Uterus (tissue), 4 donors: ENCODE measurements around the gene UBAC1. TPM values are rescaled to one million over a fixed set of nuclear protein-coding genes. Genes with fewer than 3 reads are reported as not detected.

Experiments used
- DNase-seq, 2 donors: peaks; one replicate each; pipeline ENCODE4 v3.0.0-alpha.2; 2019 to 2020
- H3K27ac ChIP-seq, 2 donors: fragments of 200-600 bp; sonication (generic); 1 replicate in 1 of 2; 2 replicates in 1 of 2; pipeline ENCODE4 v1.5.1; 2016 to 2018
- H3K27me3 ChIP-seq, 2 donors: fragments of 200-600 bp; sonication (generic); one replicate each; pipeline ENCODE4 v1.5.1; 2018 to 2019; ENCODE audit warnings: control low read depth in 1 of 2
- H3K36me3 ChIP-seq, 2 donors: fragments of 200-600 bp; sonication (generic); one replicate each; pipeline ENCODE4 v1.5.1; 2019; ENCODE audit warnings: control low read depth in 1 of 2
- H3K4me1 ChIP-seq, 2 donors: fragments of 200-600 bp; sonication (generic); one replicate each; pipeline ENCODE4 v1.5.1; 2018 to 2019; ENCODE audit warnings: control low read depth in 1 of 2
- H3K4me3 ChIP-seq, 2 donors: fragments of 200-600 bp; sonication (generic); 1 replicate in 1 of 2; 2 replicates in 1 of 2; pipeline ENCODE4 v1.5.1; 2018 to 2019; ENCODE audit warnings: mild to moderate bottlenecking in 1 of 2
- H3K9me3 ChIP-seq, 2 donors: fragments of 200-600 bp; sonication (generic); one replicate each; pipeline ENCODE4 v1.5.1; 2019; ENCODE audit warnings: control low read depth in 1 of 2
- CTCF ChIP-seq, 4 experiments: fragments of 200-600 bp in 2 of 4; fragments of 450-650 bp in 2 of 4; sonication (generic) in 2 of 4; IDR thresholded peaks; one replicate each; pipeline ENCODE4 v1.5.1; 2016 to 2019; ENCODE audit warnings: antibody characterized with exemption in 4 of 4, mild to moderate bottlenecking in 2 of 4, moderate library complexity in 1 of 4
- POLR2A ChIP-seq, 2 donors: fragments of 450-650 bp; IDR thresholded peaks; one replicate each; pipeline ENCODE4 v1.6.1; 2016; ENCODE audit warnings: antibody characterized with exemption in 2 of 2, mild to moderate bottlenecking in 1 of 2, moderate library complexity in 1 of 2
- intact Hi-C: fragments of 100-400 bp; cut with DNase I; formaldehyde crosslinking; loops from one replicate; pipeline ENCODE4 v1.15.1; 2023; ENCODE audit warnings: low total_unique reads
- total RNA-seq, 4 donors: library from RNA; depleted of rRNA in 3 of 4; stranded (reverse); fragments of >200 nt in 3 of 4; gene quantifications; one replicate each; pipeline versions ENCODE4 v1.1.0 to v1.2.4, GENCODE V29; 2014 to 2023
- donor health status: DM: yes; HTN: yes; CAD: no.

The UBAC1 gene
- total RNA-seq, 4 donors from 2014 or later, result 25.1 to 46.1 (median 35.8) TPM

- intact Hi-C loops, result no loop called here
- no peaks in the 10 kb centered on the region for H3K9me3 ChIP-seq
- H3K4me1 ChIP-seq, result no peaks in the 10 kb centered on the region
- H3K36me3 ChIP-seq, result no peaks in the 10 kb centered on the region
- DNase-seq, result no peak
- TF ChIP-seq CTCF (IDR thresholded peaks at IDR 0.05) (no peak), POLR2A (IDR thresholded peaks at IDR 0.05) (no peak)
- no peaks in the 10 kb centered on the region for H3K27me3 ChIP-seq
- H3K4me3 ChIP-seq, result no peak overlapping the region
- no peak overlapping the region for H3K27ac ChIP-seq
These were observed 33.0 kb downstream of the UBAC1 start for GRCh38 chr9:135928074-135928730.

GRCh38 chr9:135927195-135928013 is 33.8 kb downstream of the UBAC1 start:
- Histone ChIP-seq H3K9me3 (no peaks in the 10 kb centered on the region), H3K4me3 (no peak overlapping the region), H3K27me3 (no peaks in the 10 kb centered on the region), H3K27ac (no peak overlapping the region), H3K36me3 (no peaks in the 10 kb centered on the region), H3K4me1 (no peaks in the 10 kb centered on the region)
- intact Hi-C loops, result no loop called here
- no peak for DNase-seq
- TF ChIP-seq POLR2A (IDR thresholded peaks at IDR 0.05) (no peak), CTCF (IDR thresholded peaks at IDR 0.05) (no peak)

DNA sequence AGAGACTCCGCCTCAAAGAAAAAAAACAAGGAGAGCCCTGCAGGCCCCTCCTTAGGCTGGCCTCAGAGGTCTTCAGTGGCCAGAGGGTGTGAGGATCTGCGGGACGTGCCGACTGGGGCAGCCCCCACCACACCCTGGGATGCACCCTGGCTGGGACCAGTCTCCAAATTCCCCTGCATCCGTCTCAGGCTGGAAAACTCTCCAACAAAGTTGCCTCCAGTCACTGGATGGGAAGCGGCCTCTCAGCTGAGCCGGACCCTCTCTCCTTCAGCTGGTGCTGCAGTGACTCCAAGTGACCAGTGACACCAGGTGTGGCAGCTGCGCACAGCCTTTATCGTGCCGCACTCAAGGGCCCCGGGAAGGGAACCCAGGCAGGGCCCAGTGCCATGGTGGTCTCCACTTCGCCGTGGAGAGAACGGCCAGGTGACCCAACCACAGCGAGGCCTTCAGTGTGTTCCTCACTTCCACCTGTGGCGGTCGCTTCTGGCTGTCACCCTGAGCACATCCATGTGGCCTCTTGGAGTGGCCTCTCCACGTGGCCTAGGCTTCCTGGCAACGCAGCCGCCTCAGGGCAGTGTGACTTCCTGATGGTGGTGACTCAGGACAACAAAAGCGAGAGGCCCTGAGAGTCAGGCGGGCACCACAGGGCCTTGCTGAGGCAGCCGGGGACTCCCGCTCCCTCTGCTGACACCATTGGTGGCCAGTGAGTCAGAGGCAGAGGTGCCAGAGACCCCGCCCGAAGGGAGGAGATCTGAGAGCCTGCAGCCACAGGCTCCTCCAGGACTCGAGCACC is 34.6 kb downstream of the UBAC1 start:
- Histone ChIP-seq H3K9me3 (no peaks in the 10 kb centered on the region), H3K4me1 (no peaks in the 10 kb centered on the region), H3K27ac (no peak overlapping the region), H3K36me3 (no peaks in the 10 kb centered on the region), H3K4me3 (no peak overlapping the region), H3K27me3 (no peaks in the 10 kb centered on the region)
- no peak for DNase-seq
- intact Hi-C loops, result no loop called here
- no peak for TF ChIP-seq POLR2A (IDR thresholded peaks at IDR 0.05)
- no peak for TF ChIP-seq CTCF (IDR thresholded peaks at IDR 0.05)

DNA sequence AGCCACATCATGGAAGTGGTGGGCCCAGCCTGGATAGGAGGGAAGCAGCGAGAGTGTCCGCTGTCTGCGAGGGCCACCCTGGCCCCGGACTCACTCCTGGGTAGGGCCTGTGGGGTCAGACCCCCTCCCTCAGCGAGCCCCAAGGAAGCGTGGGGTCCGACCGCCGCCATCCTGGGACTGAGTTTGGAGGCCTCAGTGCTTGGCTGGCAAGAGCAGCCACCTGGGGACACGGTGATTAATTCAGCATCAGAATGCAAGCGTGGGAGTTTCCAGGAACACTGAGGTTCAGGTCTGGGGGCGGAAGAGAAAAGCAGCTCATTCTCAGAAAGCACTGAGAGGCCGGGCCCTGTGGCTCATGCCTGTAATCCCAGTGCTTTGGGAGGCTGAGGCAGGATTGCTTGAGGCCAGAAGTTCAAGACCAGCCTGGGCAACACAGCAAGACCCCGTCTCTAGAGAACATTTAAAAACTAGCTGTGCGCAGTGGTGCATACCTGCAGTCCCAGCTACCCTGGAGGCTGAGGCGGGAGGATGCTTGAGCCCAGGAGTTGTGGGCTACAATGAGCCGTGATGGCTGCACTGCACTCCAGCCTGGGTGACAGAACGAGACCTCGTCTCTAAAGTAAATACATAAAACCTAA is 35.6 kb downstream of the UBAC1 start:
- Histone ChIP-seq H3K27me3 (no peaks in the 10 kb centered on the region), H3K36me3 (no peaks in the 10 kb centered on the region), H3K27ac (no peak overlapping the region), H3K9me3 (no peaks in the 10 kb centered on the region), H3K4me1 (no peaks in the 10 kb centered on the region), H3K4me3 (no peak overlapping the region)
- intact Hi-C loops, result no loop called here
- TF ChIP-seq CTCF (IDR thresholded peaks at IDR 0.05), result no peak
- TF ChIP-seq POLR2A (IDR thresholded peaks at IDR 0.05), result no peak
- DNase-seq, result no peak
